Suprapubic skin (tissue), 4 donors: ENCODE measurements around the gene DNAJC27.

Experiments
- EP300 ChIP-seq: sonication (generic); formaldehyde crosslinking; IDR thresholded peaks from one replicate; pipeline ENCODE4 v1.6.1; 2017; ENCODE audit warnings: antibody characterized with exemption
- POLR2A ChIP-seq, 2 donors: fragments of 450-650 bp; IDR thresholded peaks; one replicate each; pipeline ENCODE4 v1.6.1; 2017; ENCODE audit warnings: antibody characterized with exemption in 2 of 2, mild to moderate bottlenecking in 2 of 2, moderate library complexity in 2 of 2
- POLR2AphosphoS5 ChIP-seq, 3 donors: sonication (generic); formaldehyde crosslinking; IDR thresholded peaks; one replicate each; pipeline ENCODE4 v1.6.1; 2017; ENCODE audit warnings: antibody characterized with exemption in 3 of 3
- TF ChIP-seq, protein P1 (sequence below), 2 donors: fragments of 200-600 bp in 1 of 2; fragments of 450-650 bp in 1 of 2; sonication (generic) in 1 of 2; IDR thresholded peaks; one replicate each; pipeline ENCODE4 v1.5.1; 2016 to 2019; ENCODE audit warnings: antibody characterized with exemption in 2 of 2, mild to moderate bottlenecking in 1 of 2, moderate library complexity in 1 of 2

DNA sequence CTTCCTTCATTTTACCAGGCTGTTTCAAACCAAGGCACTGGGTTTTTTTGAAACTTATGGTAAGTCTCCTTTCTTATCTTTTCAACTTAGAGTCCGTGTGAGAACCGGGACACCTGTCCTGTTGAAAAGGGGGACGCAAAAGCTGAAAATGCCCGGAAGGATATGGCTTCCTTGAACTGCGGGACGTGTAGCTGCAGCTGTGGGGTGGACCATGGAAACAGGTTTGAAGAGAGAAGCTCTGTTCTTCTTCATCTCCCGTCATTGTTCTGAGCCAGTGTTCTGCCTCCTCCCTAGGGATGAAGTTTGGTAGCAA, 29.5 kb upstream of the DNAJC27 start:
- TF ChIP-seq POLR2A (IDR thresholded peaks at IDR 0.05) (no peak), POLR2AphosphoS5 (IDR thresholded peaks at IDR 0.05) (no peak), EP300 (no peak)
- TF ChIP-seq, protein P1, sequence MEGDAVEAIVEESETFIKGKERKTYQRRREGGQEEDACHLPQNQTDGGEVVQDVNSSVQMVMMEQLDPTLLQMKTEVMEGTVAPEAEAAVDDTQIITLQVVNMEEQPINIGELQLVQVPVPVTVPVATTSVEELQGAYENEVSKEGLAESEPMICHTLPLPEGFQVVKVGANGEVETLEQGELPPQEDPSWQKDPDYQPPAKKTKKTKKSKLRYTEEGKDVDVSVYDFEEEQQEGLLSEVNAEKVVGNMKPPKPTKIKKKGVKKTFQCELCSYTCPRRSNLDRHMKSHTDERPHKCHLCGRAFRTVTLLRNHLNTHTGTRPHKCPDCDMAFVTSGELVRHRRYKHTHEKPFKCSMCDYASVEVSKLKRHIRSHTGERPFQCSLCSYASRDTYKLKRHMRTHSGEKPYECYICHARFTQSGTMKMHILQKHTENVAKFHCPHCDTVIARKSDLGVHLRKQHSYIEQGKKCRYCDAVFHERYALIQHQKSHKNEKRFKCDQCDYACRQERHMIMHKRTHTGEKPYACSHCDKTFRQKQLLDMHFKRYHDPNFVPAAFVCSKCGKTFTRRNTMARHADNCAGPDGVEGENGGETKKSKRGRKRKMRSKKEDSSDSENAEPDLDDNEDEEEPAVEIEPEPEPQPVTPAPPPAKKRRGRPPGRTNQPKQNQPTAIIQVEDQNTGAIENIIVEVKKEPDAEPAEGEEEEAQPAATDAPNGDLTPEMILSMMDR (IDR thresholded peaks at IDR 0.05) = no peak
